Lower leg skin (tissue), 4 donors: ENCODE measurements around the gene GPRC5A. TPM values are rescaled to one million over a fixed set of nuclear protein-coding genes. Genes with fewer than 3 reads are reported as not detected.

Experiments
- DNase-seq, 2 donors: peaks; one replicate each; pipeline ENCODE4 v3.0.0-alpha.2; 2019; ENCODE audit warnings: low spot score in 2 of 2
- H3K4me3 ChIP-seq: fragments of 200-600 bp; sonication (generic); 2 replicates; pipeline ENCODE4 v1.5.1; 2017; ENCODE audit warnings: mild to moderate bottlenecking, low read depth; ENCODE audit not compliant: poor library complexity, severe bottlenecking
- POLR2A ChIP-seq, 2 donors: fragments of 450-650 bp; IDR thresholded peaks; one replicate each; pipeline ENCODE4 v1.6.1; 2016 to 2017; ENCODE audit warnings: antibody characterized with exemption in 2 of 2, mild to moderate bottlenecking in 1 of 2, moderate library complexity in 1 of 2
- WGBS, 2 donors: methylation state at CpG; one replicate each; pipeline ENCODE4 v1.1.5; 2018; 5-methylcytosine and 5-hydroxymethylcytosine counted together
- intact Hi-C: fragments of 100-400 bp; cut with DNase I; formaldehyde crosslinking; loops from one replicate; pipeline ENCODE4 v1.15.0; 2023; ENCODE audit warnings: low total_unique reads
- total RNA-seq, 4 donors: library from RNA; depleted of rRNA; stranded (reverse); fragments of >200 nt; gene quantifications; one replicate each; pipeline ENCODE4 v1.1.0, GENCODE V29; 2016
- TF ChIP-seq, protein P1 (sequence below), 3 donors: fragments of 450-650 bp; IDR thresholded peaks; one replicate each; pipeline ENCODE4 v1.5.1; 2016; ENCODE audit warnings: antibody characterized with exemption in 3 of 3, mild to moderate bottlenecking in 3 of 3, moderate library complexity in 2 of 3

GPRC5A gene
- total RNA-seq, 4 donors from 2014 or later = 2.1 to 9.4 (median 5.3) TPM

GRCh38 chr12:12951504-12951903 lies 60.1 kb downstream of the GPRC5A start:
- no peak for DNase-seq
- intact Hi-C loops = no loop called here
- TF ChIP-seq, protein P1, sequence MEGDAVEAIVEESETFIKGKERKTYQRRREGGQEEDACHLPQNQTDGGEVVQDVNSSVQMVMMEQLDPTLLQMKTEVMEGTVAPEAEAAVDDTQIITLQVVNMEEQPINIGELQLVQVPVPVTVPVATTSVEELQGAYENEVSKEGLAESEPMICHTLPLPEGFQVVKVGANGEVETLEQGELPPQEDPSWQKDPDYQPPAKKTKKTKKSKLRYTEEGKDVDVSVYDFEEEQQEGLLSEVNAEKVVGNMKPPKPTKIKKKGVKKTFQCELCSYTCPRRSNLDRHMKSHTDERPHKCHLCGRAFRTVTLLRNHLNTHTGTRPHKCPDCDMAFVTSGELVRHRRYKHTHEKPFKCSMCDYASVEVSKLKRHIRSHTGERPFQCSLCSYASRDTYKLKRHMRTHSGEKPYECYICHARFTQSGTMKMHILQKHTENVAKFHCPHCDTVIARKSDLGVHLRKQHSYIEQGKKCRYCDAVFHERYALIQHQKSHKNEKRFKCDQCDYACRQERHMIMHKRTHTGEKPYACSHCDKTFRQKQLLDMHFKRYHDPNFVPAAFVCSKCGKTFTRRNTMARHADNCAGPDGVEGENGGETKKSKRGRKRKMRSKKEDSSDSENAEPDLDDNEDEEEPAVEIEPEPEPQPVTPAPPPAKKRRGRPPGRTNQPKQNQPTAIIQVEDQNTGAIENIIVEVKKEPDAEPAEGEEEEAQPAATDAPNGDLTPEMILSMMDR (IDR thresholded peaks at IDR 0.05) = no peak
- no peak for TF ChIP-seq POLR2A (IDR thresholded peaks at IDR 0.05)
- 69 to 86% methylated on average over 1 of the region's 1 CpG for WGBS, 2 donors
- no peak overlapping the region for H3K4me3 ChIP-seq

GRCh38 chr12:12952036-12952435 lies 60.7 kb downstream of the GPRC5A start, which contains the start of gene GPRC5D:
TSS of gene GPRC5D (minus strand) at chr12:12952170. CDS start at chr12:12950384, 1,786 bp downstream.
- intact Hi-C loops = no loop called here
- H3K4me3 ChIP-seq = no peak within 1 kb of the TSS
- 61 to 66% methylated on average over 6 of the region's 6 CpGs for WGBS, 2 donors
- TF ChIP-seq POLR2A (IDR thresholded peaks at IDR 0.05) = no peak
- TF ChIP-seq, protein P1 (IDR thresholded peaks at IDR 0.05) = no peak
- no peak for DNase-seq

- H3K4me3 ChIP-seq = no peak overlapping the region
- WGBS, 2 donors = 84 to 87% methylated on average over 4 of the region's 4 CpGs
- TF ChIP-seq, protein P1 (IDR thresholded peaks at IDR 0.05) = no peak
- TF ChIP-seq POLR2A (IDR thresholded peaks at IDR 0.05) = no peak
- intact Hi-C loops = no loop called here
- DNase-seq = no peak
Measured at GRCh38 chr12:12954356-12954755, 63.0 kb downstream of the GPRC5A start.

DNA sequence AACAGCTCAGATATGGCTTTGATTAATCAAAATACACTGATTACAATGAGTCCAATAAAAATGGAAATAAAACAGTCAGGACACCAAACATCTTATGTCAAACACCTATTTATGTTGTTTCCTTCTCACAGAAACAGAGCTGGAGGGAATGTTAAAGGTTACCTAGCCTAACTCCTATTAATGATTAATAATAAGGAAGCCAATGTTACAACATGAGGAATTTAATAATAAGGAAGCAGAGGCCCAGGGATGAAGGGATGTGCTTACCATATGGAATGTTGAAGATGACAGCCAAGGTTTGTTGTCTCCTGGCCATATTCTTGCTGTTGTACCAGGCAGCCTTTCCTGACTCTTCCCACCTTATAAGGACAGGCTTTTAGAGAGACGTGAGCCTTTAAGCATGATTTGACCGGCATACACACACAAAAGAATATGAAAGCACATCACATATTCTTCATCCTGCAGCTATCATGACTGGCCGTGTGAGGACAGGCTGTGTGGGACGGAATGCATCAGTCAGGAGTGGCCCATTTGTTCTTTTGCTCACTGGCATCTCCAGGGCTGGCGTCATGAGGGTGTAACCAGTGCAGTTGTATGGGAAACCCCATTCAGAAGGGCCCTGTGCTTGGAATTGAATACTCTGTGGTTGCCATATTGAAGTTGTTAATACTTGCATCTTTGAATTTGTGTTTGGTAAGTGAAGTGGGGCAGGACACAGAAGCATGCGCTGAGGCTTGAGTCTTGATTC lies 63.7 kb downstream of the GPRC5A start:
- no peak for TF ChIP-seq POLR2A (IDR thresholded peaks at IDR 0.05)
- TF ChIP-seq, protein P1 (IDR thresholded peaks at IDR 0.05) = no peak
- H3K4me3 ChIP-seq = no peak overlapping the region
- WGBS, 2 donors = 93 to 94% methylated on average over 6 of the region's 6 CpGs
- no peak for DNase-seq
- intact Hi-C loops = no loop called here

DNA sequence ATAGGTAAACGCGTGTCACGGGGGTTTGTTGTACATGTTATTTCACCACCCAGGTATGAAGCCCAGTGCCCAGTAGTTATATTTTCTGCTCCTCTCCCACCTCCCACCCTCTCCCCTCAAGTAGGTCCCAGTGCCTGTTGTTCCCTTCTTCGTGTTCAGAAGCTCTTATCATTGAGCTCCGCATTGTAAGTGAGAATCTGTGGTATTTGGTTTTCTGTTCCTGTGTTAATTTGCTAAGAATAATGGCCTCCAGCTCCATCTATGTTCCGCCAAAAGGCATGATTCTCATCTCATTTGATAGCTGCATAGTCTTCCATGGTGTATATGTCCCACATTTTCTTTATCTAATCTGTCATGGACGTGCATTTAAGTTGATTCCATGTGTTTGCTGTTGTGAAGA lies 67.5 kb downstream of the GPRC5A start:
- TF ChIP-seq, protein P1 (IDR thresholded peaks at IDR 0.05) = no peak
- no peak for TF ChIP-seq POLR2A (IDR thresholded peaks at IDR 0.05)
- intact Hi-C loops = no loop called here
- no peak overlapping the region for H3K4me3 ChIP-seq
- 75 to 80% methylated on average over 7 of the region's 7 CpGs for WGBS, 2 donors
- no peak for DNase-seq
